HPDE6-E6E7 (cell line): Measurements from ENCODE around the gene DOC2A.
A peak's percentile ranks its signal among the peaks of the same experiment; 100 is the strongest.
"Not testable (repeated sequence)": the region's sequence is repeated elsewhere in the genome, so short reads cannot be mapped to it uniquely, and the experiment has no call there.

ENCODE experiments used
- DNase-seq: peaks from one replicate; pipeline ENCODE4 v3.0.0; 2011; ENCODE audit warnings: missing footprints; ENCODE audit errors: extremely low spot score

The DOC2A gene

GRCh38 chr16:29973384-29974246 is 37.2 kb downstream of the DOC2A start, which contains the start of gene TAOK2:
TAOK2 (plus strand) TSS chr16:29973868; CDS start chr16:29977773, 3,905 bp downstream.
- DNase-seq: peak; percentile 99

- no peak for DNase-seq
Observed at GRCh38 chr16:29972992-29973383, 37.8 kb downstream of the DOC2A start.

- DNase-seq: no peak
Observed at GRCh38 chr16:29972500-29972899, 38.3 kb downstream of the DOC2A start.

GRCh38 chr16:29971304-29971703 is 39.5 kb downstream of the DOC2A start:
- DNase-seq: no peak

- no peak for DNase-seq
Observed at GRCh38 chr16:29968205-29968604, 42.6 kb downstream of the DOC2A start.

- no peak for DNase-seq
Observed at GRCh38 chr16:29963021-29963743, 47.6 kb downstream of the DOC2A start.

- DNase-seq: peak; percentile 27
Observed at GRCh38 chr16:29962344-29962994, 48.4 kb downstream of the DOC2A start.

GRCh38 chr16:29961479-29962343 is 49.1 kb downstream of the DOC2A start, which contains the start of gene TMEM219:
TMEM219 (plus strand) TSS chr16:29962079; CDS start chr16:29963144, 1,065 bp downstream.
- DNase-seq: peak; percentile 93

GRCh38 chr16:29961127-29961478 is 49.7 kb downstream of the DOC2A start:
- DNase-seq: no peak

GRCh38 chr16:29959821-29960220 is 51.0 kb downstream of the DOC2A start:
- not testable (repeated sequence) for DNase-seq

GRCh38 chr16:29959293-29959692 is 51.5 kb downstream of the DOC2A start:
- no peak for DNase-seq

- no peak for DNase-seq
Observed at GRCh38 chr16:29958756-29959155, 52.1 kb downstream of the DOC2A start.
